NB4 (cell line): ENCODE data around the gene COPS4.

Experiments used
- DNase-seq: peaks from one replicate; pipeline ENCODE4 v3.0.0; 2010; ENCODE audit warnings: low read depth
- H3K4me3 ChIP-seq: one replicate; pipeline ENCODE4 v1.5.1; 2011; ENCODE audit warnings: mild to moderate bottlenecking, low read depth, low read length, moderate library complexity
- MAX ChIP-seq: IDR thresholded peaks from 2 replicates; pipeline ENCODE4 v1.6.1; 2011; ENCODE audit warnings: low read depth, low read length
- MYC ChIP-seq: IDR thresholded peaks from 2 replicates; pipeline ENCODE4 v1.6.1; 2011; ENCODE audit warnings: low read depth, low read length
- POLR2A ChIP-seq: IDR thresholded peaks from 2 replicates; pipeline ENCODE4 v1.6.1; 2011; ENCODE audit warnings: mild to moderate bottlenecking; ENCODE audit not compliant: insufficient read length; ENCODE audit errors: extremely low read depth
- TF ChIP-seq, protein P1 (sequence below): IDR thresholded peaks from one replicate; pipeline ENCODE4 v1.5.1; 2012; ENCODE audit warnings: low read depth, low read length

COPS4 gene

DNA sequence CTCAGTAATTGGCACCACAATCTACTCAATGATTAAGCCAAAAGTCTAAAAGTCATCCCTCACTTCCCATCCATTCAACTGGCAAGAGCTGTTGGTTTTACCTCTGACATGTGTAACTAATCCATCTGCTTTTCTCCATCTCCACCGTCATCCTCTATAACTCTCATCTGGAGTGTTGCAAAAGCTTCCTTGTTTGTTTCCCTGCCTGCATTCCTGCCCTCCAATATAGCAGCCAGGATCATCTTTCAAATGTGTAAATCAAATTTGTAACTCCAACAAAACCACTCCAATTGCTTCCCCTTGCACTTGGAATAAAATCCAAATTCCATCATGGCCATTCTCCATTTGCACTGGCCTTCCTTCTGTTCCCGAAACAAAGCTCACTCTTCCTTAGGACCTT lies 83.9 kb downstream of the COPS4 start:
- TF ChIP-seq MAX = no peak
- TF ChIP-seq, protein P1, sequence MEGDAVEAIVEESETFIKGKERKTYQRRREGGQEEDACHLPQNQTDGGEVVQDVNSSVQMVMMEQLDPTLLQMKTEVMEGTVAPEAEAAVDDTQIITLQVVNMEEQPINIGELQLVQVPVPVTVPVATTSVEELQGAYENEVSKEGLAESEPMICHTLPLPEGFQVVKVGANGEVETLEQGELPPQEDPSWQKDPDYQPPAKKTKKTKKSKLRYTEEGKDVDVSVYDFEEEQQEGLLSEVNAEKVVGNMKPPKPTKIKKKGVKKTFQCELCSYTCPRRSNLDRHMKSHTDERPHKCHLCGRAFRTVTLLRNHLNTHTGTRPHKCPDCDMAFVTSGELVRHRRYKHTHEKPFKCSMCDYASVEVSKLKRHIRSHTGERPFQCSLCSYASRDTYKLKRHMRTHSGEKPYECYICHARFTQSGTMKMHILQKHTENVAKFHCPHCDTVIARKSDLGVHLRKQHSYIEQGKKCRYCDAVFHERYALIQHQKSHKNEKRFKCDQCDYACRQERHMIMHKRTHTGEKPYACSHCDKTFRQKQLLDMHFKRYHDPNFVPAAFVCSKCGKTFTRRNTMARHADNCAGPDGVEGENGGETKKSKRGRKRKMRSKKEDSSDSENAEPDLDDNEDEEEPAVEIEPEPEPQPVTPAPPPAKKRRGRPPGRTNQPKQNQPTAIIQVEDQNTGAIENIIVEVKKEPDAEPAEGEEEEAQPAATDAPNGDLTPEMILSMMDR = no peak
- TF ChIP-seq POLR2A = no peak
- no peak for TF ChIP-seq MYC
- no peak for DNase-seq

GRCh38 chr4:83121246-83121645 lies 86.3 kb downstream of the COPS4 start:
- no peak for TF ChIP-seq POLR2A
- no peak for DNase-seq
- H3K4me3 ChIP-seq = no peak overlapping the region

More for the DNA sequence above, 83.9 kb downstream of the COPS4 start:
- H3K4me3 ChIP-seq = no peak overlapping the region

GRCh38 chr4:83124111-83124780 lies 89.3 kb downstream of the COPS4 start:
- TF ChIP-seq POLR2A (no peak), MAX (0 out of 2 replicates have a peak, but pooled peaks have one; percentile 20), MYC (peak; percentile 52)

More at GRCh38 chr4:83124111-83124780, 89.3 kb downstream of the COPS4 start:
- DNase-seq = peak; percentile 96
- no peak overlapping the region for H3K4me3 ChIP-seq
